Gastroesophageal sphincter (tissue), 4 donors: ENCODE results near the gene GH2. TPM values are rescaled to one million over a fixed set of nuclear protein-coding genes. Genes with fewer than 3 reads are reported as not detected.
"Not testable (repeated sequence)": the region's sequence is repeated elsewhere in the genome, so short reads cannot be mapped to it uniquely, and the experiment has no call there.

Source experiments
- ATAC-seq: fragments of 150-250 bp; one replicate; pipeline ENCODE4 v1.9.1; 2016; ENCODE audit warnings: mild to moderate bottlenecking, moderate library complexity
- H3K27ac ChIP-seq, 4 donors: fragments of 200-600 bp; sonication (generic) in 3 of 4; 1 replicate in 3 of 4; 2 replicates in 1 of 4; pipeline ENCODE4 v1.5.1; 2016 to 2019
- H3K27me3 ChIP-seq: fragments of 200-600 bp; sonication (generic); one replicate; pipeline ENCODE4 v1.5.1; 2019
- H3K36me3 ChIP-seq, 2 donors: fragments of 200-600 bp; sonication (generic); one replicate each; pipeline ENCODE4 v1.5.1; 2019; ENCODE audit warnings: control low read depth in 1 of 2
- H3K4me1 ChIP-seq, 3 donors: fragments of 200-600 bp; sonication (generic); 1 replicate in 2 of 3; 2 replicates in 1 of 3; pipeline ENCODE4 v1.5.1; 2016 to 2019; ENCODE audit warnings: control low read depth in 2 of 3
- H3K4me3 ChIP-seq, 2 donors: fragments of 200-600 bp; sonication (generic); one replicate each; pipeline ENCODE4 v1.5.1; 2019; ENCODE audit warnings: mild to moderate bottlenecking in 1 of 2, moderate library complexity in 1 of 2
- H3K9me3 ChIP-seq, 3 donors: fragments of 200-600 bp; sonication (generic); one replicate each; pipeline ENCODE4 v1.5.1; 2017 to 2019; ENCODE audit warnings: control low read depth in 2 of 3
- EP300 ChIP-seq: sonication (generic); formaldehyde crosslinking; IDR thresholded peaks from one replicate; pipeline ENCODE4 v1.6.1; 2017; ENCODE audit warnings: antibody characterized with exemption, mild to moderate bottlenecking
- POLR2A ChIP-seq, 2 donors: fragments of 450-650 bp; IDR thresholded peaks; one replicate each; pipeline ENCODE4 v1.6.1; 2017; ENCODE audit warnings: antibody characterized with exemption in 2 of 2, mild to moderate bottlenecking in 2 of 2, moderate library complexity in 1 of 2
- POLR2AphosphoS5 ChIP-seq: sonication (generic); formaldehyde crosslinking; IDR thresholded peaks from one replicate; pipeline ENCODE4 v1.6.1; 2017; ENCODE audit warnings: antibody characterized with exemption
- WGBS, 2 donors: methylation state at CpG; one replicate each; pipeline ENCODE4 v1.1.5; 2018; ENCODE audit warnings: low coverage in 1 of 2; 5-methylcytosine and 5-hydroxymethylcytosine counted together
- total RNA-seq, 4 donors: library from RNA; depleted of rRNA; stranded (reverse); fragments of >200 nt; gene quantifications; one replicate each; pipeline ENCODE4 v1.1.0, GENCODE V29; 2016
- TF ChIP-seq, protein P1 (sequence below), 4 experiments: fragments of 200-600 bp in 2 of 4; fragments of 450-650 bp in 2 of 4; sonication (generic) in 1 of 4; IDR thresholded peaks; one replicate each; pipeline ENCODE4 v1.5.1; 2017 to 2019; ENCODE audit warnings: antibody characterized with exemption in 4 of 4, mild to moderate bottlenecking in 2 of 4, moderate library complexity in 2 of 4

The GH2 gene
- total RNA-seq, 4 donors from 2014 or later, result not detected

GRCh38 chr17:63845509-63845908, 36.2 kb downstream of the GH2 start:
- Histone ChIP-seq H3K4me3 (no peak overlapping the region), H3K9me3 (no peaks in the 10 kb centered on the region), H3K36me3 (no peaks in the 10 kb centered on the region), H3K27ac (no peak overlapping the region), H3K4me1 (peaks cover 0 to 40% (median 12%) of the 10 kb centered on the region in 3 donors), H3K27me3 (no peaks in the 10 kb centered on the region)
- 0 to 18% methylated on average over 1 of the region's 1 CpG for WGBS, 2 donors
- no peak for ATAC-seq
- TF ChIP-seq POLR2A (IDR thresholded peaks at IDR 0.05) (no peak), POLR2AphosphoS5 (no peak), EP300 (no peak)
- TF ChIP-seq, protein P1, sequence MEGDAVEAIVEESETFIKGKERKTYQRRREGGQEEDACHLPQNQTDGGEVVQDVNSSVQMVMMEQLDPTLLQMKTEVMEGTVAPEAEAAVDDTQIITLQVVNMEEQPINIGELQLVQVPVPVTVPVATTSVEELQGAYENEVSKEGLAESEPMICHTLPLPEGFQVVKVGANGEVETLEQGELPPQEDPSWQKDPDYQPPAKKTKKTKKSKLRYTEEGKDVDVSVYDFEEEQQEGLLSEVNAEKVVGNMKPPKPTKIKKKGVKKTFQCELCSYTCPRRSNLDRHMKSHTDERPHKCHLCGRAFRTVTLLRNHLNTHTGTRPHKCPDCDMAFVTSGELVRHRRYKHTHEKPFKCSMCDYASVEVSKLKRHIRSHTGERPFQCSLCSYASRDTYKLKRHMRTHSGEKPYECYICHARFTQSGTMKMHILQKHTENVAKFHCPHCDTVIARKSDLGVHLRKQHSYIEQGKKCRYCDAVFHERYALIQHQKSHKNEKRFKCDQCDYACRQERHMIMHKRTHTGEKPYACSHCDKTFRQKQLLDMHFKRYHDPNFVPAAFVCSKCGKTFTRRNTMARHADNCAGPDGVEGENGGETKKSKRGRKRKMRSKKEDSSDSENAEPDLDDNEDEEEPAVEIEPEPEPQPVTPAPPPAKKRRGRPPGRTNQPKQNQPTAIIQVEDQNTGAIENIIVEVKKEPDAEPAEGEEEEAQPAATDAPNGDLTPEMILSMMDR (IDR thresholded peaks at IDR 0.05), result no peak

DNA sequence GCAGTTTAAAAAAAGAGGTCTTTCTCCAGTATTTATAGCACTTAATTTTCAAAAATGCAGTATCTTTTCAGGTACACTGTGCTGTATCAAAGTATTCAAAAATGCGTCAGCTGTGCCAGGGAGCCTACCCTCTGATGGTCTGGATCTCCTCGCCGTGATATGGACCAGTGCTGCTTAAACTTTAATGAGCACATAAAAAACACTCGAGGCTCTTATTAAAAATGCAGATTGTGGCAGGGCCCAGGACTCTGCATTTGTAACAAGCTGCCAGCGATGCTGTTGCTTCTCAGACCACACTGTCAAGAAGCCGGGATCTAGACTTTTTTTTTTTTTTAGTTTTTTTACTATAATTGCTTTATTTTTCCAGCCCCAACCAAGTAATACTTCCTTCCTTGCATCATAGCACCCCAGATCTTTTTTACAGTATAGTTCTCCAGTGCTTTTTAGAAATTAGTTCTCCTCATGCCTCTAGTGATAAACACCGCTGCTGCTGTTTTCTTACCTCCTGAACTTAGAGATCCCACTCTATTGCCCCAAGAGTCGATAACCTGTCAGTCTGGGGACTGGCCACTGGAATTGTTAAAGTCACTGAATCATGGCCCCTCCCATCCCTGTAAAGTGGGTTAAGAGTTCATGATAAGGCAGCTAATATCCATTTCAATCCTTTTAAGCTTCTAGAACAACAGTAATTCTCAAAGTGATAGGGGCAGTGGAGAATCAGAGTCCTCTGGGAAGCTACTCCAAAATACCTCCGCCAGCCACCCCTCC, 37.6 kb downstream of the GH2 start:
- H3K27me3 ChIP-seq, result no peaks in the 10 kb centered on the region
- no peaks in the 10 kb centered on the region for H3K9me3 ChIP-seq
- ATAC-seq, result no peak
- WGBS, 2 donors, result 51 to 69% methylated on average over 9 of the region's 9 CpGs
- H3K4me3 ChIP-seq, result peak overlapping the region in 1 of 2 donors; percentile 98
- H3K27ac ChIP-seq, result peak overlapping the region; percentile 55 to 98 (median 97)
- no peaks in the 10 kb centered on the region for H3K36me3 ChIP-seq
- H3K4me1 ChIP-seq, result peaks cover 2 to 49% (median 21%) of the 10 kb centered on the region in 3 donors
- TF ChIP-seq, protein P1 (IDR thresholded peaks at IDR 0.05), result no peak
- TF ChIP-seq POLR2AphosphoS5 (no peak), EP300 (no peak), POLR2A (IDR thresholded peaks at IDR 0.05) (no peak)

- peaks cover 2 to 49% (median 24%) of the 10 kb centered on the region in 3 donors for H3K4me1 ChIP-seq
- H3K9me3 ChIP-seq, H3K36me3 ChIP-seq, H3K27me3 ChIP-seq: not testable (repeated sequence)
- peak overlapping the region; percentile 55 to 98 (median 97) for H3K27ac ChIP-seq
- peak; percentile 9 for ATAC-seq
- TF ChIP-seq POLR2AphosphoS5, result peak; percentile 38
- 2 to 20% methylated on average over 1 to 9 of the region's 19 CpGs for WGBS, 2 donors
- peak overlapping the region; percentile 28 to 98 for H3K4me3 ChIP-seq
Observed at GRCh38 chr17:63843387-63843888, 38.3 kb downstream of the GH2 start.

DNA sequence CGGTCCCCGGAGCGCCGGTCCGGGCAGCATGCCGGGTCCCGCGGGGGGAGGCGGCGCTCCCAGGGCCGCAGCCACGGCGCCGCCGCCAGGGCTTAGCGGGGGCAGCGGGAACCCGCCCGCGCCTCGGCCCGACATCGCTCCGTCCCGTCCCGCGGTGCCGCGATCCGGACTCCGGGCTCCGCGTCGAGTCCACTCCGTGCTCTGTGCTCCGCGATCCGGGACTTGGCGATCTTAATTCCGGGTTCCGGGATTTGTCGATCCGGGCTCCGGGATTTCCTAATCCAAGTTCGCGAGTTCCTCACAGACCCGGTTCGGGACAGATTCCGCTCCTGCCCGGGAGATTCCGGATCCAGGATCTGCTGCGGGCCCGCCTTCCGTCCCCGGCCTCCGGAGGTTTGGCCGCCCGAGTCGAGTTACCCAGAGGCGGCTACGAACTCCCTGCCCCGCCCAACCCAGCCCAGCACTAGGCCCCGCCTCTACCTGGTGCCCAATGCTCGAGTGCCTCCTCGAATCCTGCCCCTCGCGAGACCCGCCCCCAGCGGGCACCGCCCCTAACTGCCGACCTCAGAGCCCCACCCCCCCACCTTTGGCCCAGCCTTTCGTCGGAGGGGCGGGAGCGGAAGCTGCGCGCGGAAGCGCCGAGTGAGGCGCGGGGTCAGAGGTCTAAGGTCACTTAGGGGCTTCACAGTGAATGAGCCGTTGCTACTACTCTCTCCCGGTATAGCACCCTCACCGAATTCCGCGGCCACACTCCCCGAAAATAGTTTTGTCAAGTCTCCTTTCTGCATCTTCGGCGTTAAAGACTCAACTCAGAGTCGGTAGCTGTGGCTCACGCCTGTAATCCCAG, 39.0 kb downstream of the GH2 start, which contains the start of gene SMARCD2:
Gene SMARCD2, minus strand, starts transcription at position 146 of the 847 bp plus-strand sequence. Its CDS starts 11 bp downstream, at position 135.
- no peaks in the 10 kb centered on the region for H3K27me3 ChIP-seq
- TF ChIP-seq, protein P1 (IDR thresholded peaks at IDR 0.05), result peak in 1 of 4 experiments; percentile 25
- TF ChIP-seq POLR2A (IDR thresholded peaks at IDR 0.05), result peak; percentile 49 to 62
- TF ChIP-seq POLR2AphosphoS5, result peak; percentile 72
- TF ChIP-seq EP300, result no peak
- H3K4me1 ChIP-seq, result peaks cover 2 to 53% (median 30%) of the 10 kb centered on the region in 3 donors
- peak; percentile 87 for ATAC-seq
- WGBS, 2 donors, result 0% methylated on average over 11 of the region's 92 CpGs; no CpG with 5 or more reads in 1 of the 2 donors
- peaks cover 0 to 1% of the 10 kb centered on the region in 2 donors for H3K36me3 ChIP-seq
- H3K9me3 ChIP-seq, result no peaks in the 10 kb centered on the region
- peak within 1 kb of the TSS; percentile 91 to 98 (median 97) for H3K27ac ChIP-seq
- peak within 1 kb of the TSS; percentile 89 to 98 for H3K4me3 ChIP-seq

GRCh38 chr17:63842173-63842539, 39.6 kb downstream of the GH2 start:
- Histone ChIP-seq H3K36me3 (peaks cover 0 to 7% of the 10 kb centered on the region in 2 donors), H3K27me3 (no peaks in the 10 kb centered on the region), H3K4me1 (peaks cover 2 to 59% (median 36%) of the 10 kb centered on the region in 3 donors), H3K9me3 (no peaks in the 10 kb centered on the region), H3K27ac (peak overlapping the region; percentile 91 to 98 (median 97)), H3K4me3 (peak overlapping the region; percentile 89 to 98)
- WGBS, 2 donors, result 0% methylated on average over 1 to 2 of the region's 36 CpGs
- ATAC-seq, result peak; percentile 3
- TF ChIP-seq POLR2AphosphoS5, result no peak
- TF ChIP-seq EP300, result no peak
- TF ChIP-seq, protein P1 (IDR thresholded peaks at IDR 0.05), result no peak
- no peak for TF ChIP-seq POLR2A (IDR thresholded peaks at IDR 0.05)
